H1 (cell line): ENCODE measurements around the gene SMYD3.

Source experiments
- CTCF ChIP-seq, 3 experiments: IDR thresholded peaks; 1 replicate in 2 of 3; 2 replicates in 1 of 3; pipeline versions ENCODE4 v1.5.1 to v1.6.1; 2011; ENCODE audit warnings: low read length in 3 of 3, mild to moderate bottlenecking in 3 of 3, inconsistent platforms in 2 of 3, low read depth in 1 of 3, moderate library complexity in 1 of 3; ENCODE audit not compliant: insufficient read depth in 1 of 3; ENCODE audit errors: control extremely low read depth in 1 of 3
- KDM1A ChIP-seq: fragments of 200-600, 300-600 bp; sonication (generic); IDR thresholded peaks from 2 replicates; pipeline ENCODE4 v1.7.1; 2016; ENCODE audit warnings: mild to moderate bottlenecking, low read length, borderline replicate concordance
- POLR2A ChIP-seq, 2 experiments: IDR thresholded peaks; 1 replicate in 1 of 2; 2 replicates in 1 of 2; pipeline ENCODE4 v1.6.1; 2011; ENCODE audit warnings: low read depth in 2 of 2, low read length in 2 of 2, mild to moderate bottlenecking in 2 of 2; ENCODE audit errors: control extremely low read depth in 1 of 2
- POLR2AphosphoS5 ChIP-seq: IDR thresholded peaks from 2 replicates; pipeline ENCODE4 v1.6.1; 2011; ENCODE audit warnings: low read depth, low read length
- RFX5 ChIP-seq: IDR thresholded peaks from 2 replicates; pipeline ENCODE4 v1.6.1; 2011; ENCODE audit warnings: low read depth, low read length, improper control_type of control experiment, borderline replicate concordance

- TF ChIP-seq CTCF (IDR thresholded peaks at IDR 0.05; ENCODE audit: control extremely low read depth in 1 of 3, insufficient read depth in 1 of 3, low read depth in 1 of 3, low read length in 3 of 3) (no peak), POLR2A (IDR thresholded peaks at IDR 0.05; ENCODE audit: control extremely low read depth in 1 of 2, low read depth in 2 of 2, low read length in 2 of 2) (no peak), KDM1A (no peak), POLR2AphosphoS5 (no peak), RFX5 (no peak)
Observed at GRCh38 chr1:246074421-246074820, 432.7 kb downstream of the SMYD3 start.
